Esophagus muscularis mucosa (tissue), 4 donors: ENCODE data around the gene DNAI1.

ENCODE experiments used
- CTCF ChIP-seq, 3 experiments: fragments of 200-600 bp in 2 of 3; fragments of 450-650 bp in 1 of 3; sonication (generic) in 2 of 3; IDR thresholded peaks; one replicate each; pipeline ENCODE4 v1.5.1; 2017 to 2019; ENCODE audit warnings: antibody characterized with exemption in 3 of 3, mild to moderate bottlenecking in 2 of 3, moderate library complexity in 1 of 3
- EP300 ChIP-seq: sonication (generic); formaldehyde crosslinking; IDR thresholded peaks from one replicate; pipeline ENCODE4 v1.6.1; 2017; ENCODE audit warnings: antibody characterized with exemption
- POLR2A ChIP-seq: fragments of 450-650 bp; IDR thresholded peaks from one replicate; pipeline ENCODE4 v1.6.1; 2017; ENCODE audit warnings: antibody characterized with exemption, moderate library complexity, mild to moderate bottlenecking, low read depth
- POLR2AphosphoS5 ChIP-seq, 2 donors: sonication (generic); formaldehyde crosslinking; IDR thresholded peaks; one replicate each; pipeline ENCODE4 v1.6.1; 2017; ENCODE audit warnings: antibody characterized with exemption in 2 of 2

GRCh38 chr9:34477541-34477940 lies 18.9 kb downstream of the DNAI1 start:
- no peak for TF ChIP-seq CTCF (IDR thresholded peaks at IDR 0.05)
- no peak for TF ChIP-seq POLR2AphosphoS5 (IDR thresholded peaks at IDR 0.05)
- no peak for TF ChIP-seq POLR2A
- TF ChIP-seq EP300 = no peak
